ENCODE measurements around the gene NR4A2. TPM values are rescaled to one million over a fixed set of nuclear protein-coding genes. Genes with fewer than 3 reads are reported as not detected.
A peak's percentile ranks its signal among the peaks of the same experiment; 100 is the strongest.

NR4A2 gene
- total RNA-seq, 1 experiment from 2014 or later = 0.66 TPM

GRCh38 chr2:156347431-156347830 is 14.9 kb upstream of the NR4A2 start (continued):
- TF ChIP-seq IRF1 (CRISPR knock-in tag; IDR thresholded peaks at IDR 0.05) = no peak
- TF ChIP-seq ZNF423 (CRISPR knock-in tag; IDR thresholded peaks at IDR 0.05) = no peak

- H3K36me3 Mint-ChIP-seq = no peaks in the 10 kb centered on the region; the same call in 1 of the 2 replicates
These were observed 14.2 kb upstream of the NR4A2 start for GRCh38 chr2:156346731-156347130.

GRCh38 chr2:156345582-156345981 is 13.1 kb upstream of the NR4A2 start:
- Mint-ChIP-seq H3K4me3 (no peak overlapping the region), H3K9me3 (peaks cover 15% of the 10 kb centered on the region), H3K36me3 (no peaks in the 10 kb centered on the region; the same call in 1 of the 2 replicates), H3K27me3 (ENCODE audit: low read depth) (peaks cover 33% of the 10 kb centered on the region), H3K4me1 (peaks cover 22% of the 10 kb centered on the region), H3K27ac (no peak overlapping the region)
- TF ChIP-seq GRHL2 (CRISPR knock-in tag; IDR thresholded peaks at IDR 0.05; ENCODE audit: insufficient replicate concordance, severe bottlenecking) = no peak
- no peak for TF ChIP-seq ZNF512 (CRISPR knock-in tag; IDR thresholded peaks at IDR 0.05; ENCODE audit: borderline replicate concordance)
- no peak for TF ChIP-seq ZNF121 (CRISPR knock-in tag; IDR thresholded peaks at IDR 0.05)
- ChIA-PET CTCF (no interaction called here), POLR2A (no interaction called here)
- DNase-seq (ENCODE audit: low spot score) (no peak), ATAC-seq (no peak)

More at GRCh38 chr2:156346731-156347130, 14.2 kb upstream of the NR4A2 start:
- Mint-ChIP-seq H3K27me3 (ENCODE audit: low read depth) (peaks cover 24% of the 10 kb centered on the region), H3K27ac (no peak overlapping the region), H3K9me3 (peaks cover 15% of the 10 kb centered on the region), H3K4me1 (peaks cover 16% of the 10 kb centered on the region), H3K4me3 (no peak overlapping the region)
- no peak for DNase-seq (ENCODE audit: low spot score)
- CTCF ChIA-PET = interaction anchor here (1.1 to 1.6 kb wide), 2 partner anchors 11 to 13 kb away, joined by 3 to 5 read pairs; no protein-coding TSS in a partner anchor
- ATAC-seq = no peak
- TF ChIP-seq ZNF317 (CRISPR knock-in tag; IDR thresholded peaks at IDR 0.05; ENCODE audit: borderline replicate concordance, low read depth) (no peak), ZNF423 (CRISPR knock-in tag; IDR thresholded peaks at IDR 0.05) (0 out of 2 replicates have a peak, but pooled peaks have one; percentile 13), ZNF416 (CRISPR knock-in tag; IDR thresholded peaks at IDR 0.05) (no peak)
- POLR2A ChIA-PET = no interaction called here

- CTCF ChIA-PET = no interaction called here
- no peak for DNase-seq (ENCODE audit: low spot score)
- no peaks in the 10 kb centered on the region for H3K36me3 Mint-ChIP-seq
- ATAC-seq = no peak
- H3K9me3 Mint-ChIP-seq = peaks cover 3% of the 10 kb centered on the region
- POLR2A ChIA-PET = interaction anchor here (2.2 kb wide), 1 partner anchor 56 kb away, joined by 6 read pairs; no protein-coding TSS in a partner anchor
- H3K4me3 Mint-ChIP-seq = no peak overlapping the region
- H3K27ac Mint-ChIP-seq = no peak overlapping the region
- peaks cover 33% of the 10 kb centered on the region for H3K4me1 Mint-ChIP-seq
- peaks cover 46% of the 10 kb centered on the region for H3K27me3 Mint-ChIP-seq (ENCODE audit: low read depth)
- TF ChIP-seq HMGXB4 (CRISPR knock-in tag; IDR thresholded peaks at IDR 0.05) = no peak
- TF ChIP-seq ZNF396 (CRISPR knock-in tag; IDR thresholded peaks at IDR 0.05; ENCODE audit: borderline replicate concordance) = no peak
- TF ChIP-seq SOX15 (CRISPR knock-in tag; IDR thresholded peaks at IDR 0.05) = no peak
- TF ChIP-seq FOXP1 (CRISPR knock-in tag; IDR thresholded peaks at IDR 0.05; ENCODE audit: borderline replicate concordance) = no peak
- no peak for TF ChIP-seq TEAD1 (CRISPR knock-in tag; IDR thresholded peaks at IDR 0.05)
- TF ChIP-seq NFYB (CRISPR knock-in tag; conservative IDR thresholded peaks at IDR 0.05; ENCODE audit: low read depth) = no peak
- no peak for TF ChIP-seq PREB (CRISPR knock-in tag; IDR thresholded peaks at IDR 0.05; ENCODE audit: borderline replicate concordance)
- no peak for TF ChIP-seq SMAD4 (CRISPR knock-in tag; IDR thresholded peaks at IDR 0.05)
- no peak for TF ChIP-seq GTF2I (CRISPR knock-in tag; conservative IDR thresholded peaks at IDR 0.05)
- no peak for TF ChIP-seq E2F1 (CRISPR knock-in tag; IDR thresholded peaks at IDR 0.05)
- TF ChIP-seq ELF4 (CRISPR knock-in tag; IDR thresholded peaks at IDR 0.05; ENCODE audit: low read depth) = no peak
- TF ChIP-seq TCF7 (CRISPR knock-in tag; IDR thresholded peaks at IDR 0.05; ENCODE audit: low read depth) = no peak
- TF ChIP-seq ZNF425 (CRISPR knock-in tag; conservative IDR thresholded peaks at IDR 0.05) = no peak
- TF ChIP-seq IRF1 (CRISPR knock-in tag; IDR thresholded peaks at IDR 0.05) = no peak
- no peak for TF ChIP-seq ZNF138 (CRISPR knock-in tag; conservative IDR thresholded peaks at IDR 0.05)
These were observed 11.4 kb upstream of the NR4A2 start for GRCh38 chr2:156343940-156344301.
